ENCODE results near the gene CTNNA1.

CTNNA1 gene

DNA sequence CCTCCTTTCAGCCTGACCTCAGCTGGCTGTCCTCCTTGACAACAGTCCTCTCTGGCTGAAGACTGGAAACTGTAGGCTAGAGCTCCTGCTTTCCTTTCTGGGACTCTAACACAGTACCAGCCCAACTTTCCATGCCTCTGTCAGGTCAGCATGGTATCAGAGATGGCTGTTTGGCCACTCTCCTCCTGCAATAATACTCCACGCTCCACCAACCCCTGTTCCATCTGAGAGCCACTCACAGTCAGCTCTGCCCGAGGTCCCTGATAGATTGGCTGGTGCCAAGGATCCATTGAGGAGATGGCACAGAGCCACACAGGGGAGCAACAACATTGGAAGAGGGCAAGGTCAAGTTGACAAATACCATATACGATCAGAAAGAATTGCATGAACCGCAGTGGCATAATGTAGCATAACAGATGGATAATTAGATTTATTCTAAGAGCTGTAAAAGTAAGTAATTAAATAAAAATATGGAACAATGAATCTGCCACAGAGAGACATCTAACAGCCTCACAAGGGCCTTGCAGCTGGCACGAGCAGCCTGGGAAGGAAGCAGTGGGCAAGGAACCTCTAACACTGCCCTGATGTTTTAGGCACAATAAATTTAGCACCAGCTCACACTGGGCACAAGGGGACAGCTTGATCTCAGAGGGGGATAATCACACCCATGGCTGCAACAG, 216.2 kb downstream of the CTNNA1 start:
- no peak for DNase-seq

DNA sequence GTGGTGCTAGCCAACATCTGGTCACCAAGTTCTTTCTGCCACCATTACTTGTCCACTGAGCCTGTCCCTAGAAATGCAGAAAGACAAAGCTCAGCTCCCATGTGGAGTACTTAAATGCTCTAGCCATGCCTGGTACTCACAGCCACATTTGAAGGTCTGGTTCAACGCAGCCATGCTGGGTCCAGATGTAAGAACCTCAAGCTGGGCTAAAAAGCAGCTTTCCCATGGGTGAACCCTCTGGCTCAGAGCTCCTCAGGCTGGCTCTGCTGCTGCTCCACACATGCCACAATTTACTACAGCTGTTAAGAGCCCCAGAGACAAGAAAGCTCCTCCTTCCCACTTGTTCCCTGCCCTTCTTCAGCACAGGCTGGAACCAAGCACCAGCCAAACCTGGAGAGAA, 219.0 kb downstream of the CTNNA1 start:
- no peak for DNase-seq

- DNase-seq = no peak
These were observed 219.6 kb downstream of the CTNNA1 start for GRCh38 chr5:138972836-138973235.

- no peak for DNase-seq
These were observed 221.2 kb downstream of the CTNNA1 start for GRCh38 chr5:138974227-138975063.

GRCh38 chr5:138975098-138975847, 222.0 kb downstream of the CTNNA1 start:
- DNase-seq = peak in 1 of 4 experiments; percentile 11

- no peak for DNase-seq
These were observed 224.9 kb downstream of the CTNNA1 start for GRCh38 chr5:138978080-138978479.

DNA sequence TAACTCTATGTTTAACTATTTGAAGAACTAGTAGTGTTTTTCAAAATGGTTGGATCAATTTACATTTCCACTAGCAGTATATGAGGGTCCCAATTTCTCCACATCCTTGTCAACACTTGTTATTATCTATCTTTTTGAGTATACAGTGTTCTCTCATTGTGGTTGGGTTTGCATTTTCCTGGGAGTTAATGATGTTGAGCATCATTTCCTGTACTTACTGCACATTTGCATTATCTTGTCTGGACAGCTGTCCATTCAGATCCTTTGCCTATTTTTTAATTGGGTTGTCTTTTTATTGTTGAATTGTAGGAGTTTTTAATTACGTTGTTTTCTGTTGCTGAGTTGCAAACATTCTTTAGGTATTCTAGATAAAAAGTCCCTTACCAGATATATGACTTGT, 225.4 kb downstream of the CTNNA1 start:
- no peak for DNase-seq

DNA sequence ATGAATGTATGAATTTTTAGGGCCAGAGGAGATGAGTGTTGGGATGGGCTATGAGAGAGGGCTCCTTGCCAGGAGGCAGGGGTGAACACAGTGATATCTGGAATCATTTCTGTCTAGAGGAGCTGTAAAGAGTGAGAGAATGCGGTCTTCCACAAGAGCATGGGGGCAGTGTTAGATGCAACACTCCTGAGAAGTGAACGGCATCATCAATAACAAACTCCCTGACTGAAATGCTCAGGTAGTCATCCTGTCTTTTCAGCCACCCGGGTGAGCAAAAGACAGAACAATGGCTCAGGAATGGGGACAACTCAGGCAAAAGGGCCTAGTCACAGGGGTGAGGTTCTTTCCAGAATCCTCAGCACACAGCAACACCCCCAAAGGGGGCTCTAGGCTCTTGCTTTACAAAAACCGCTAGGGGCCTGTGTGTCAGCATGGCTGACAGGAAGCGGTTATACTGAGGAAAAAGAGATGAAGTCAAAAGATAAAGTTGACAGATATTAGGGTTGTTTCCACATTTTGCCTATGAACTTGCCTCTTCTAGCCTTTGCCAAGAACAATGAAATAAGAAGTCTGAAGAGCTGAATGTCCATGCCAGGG, 226.6 kb downstream of the CTNNA1 start:
- DNase-seq = no peak

- DNase-seq = no peak
These were observed 227.2 kb downstream of the CTNNA1 start for GRCh38 chr5:138980441-138980840.

DNA sequence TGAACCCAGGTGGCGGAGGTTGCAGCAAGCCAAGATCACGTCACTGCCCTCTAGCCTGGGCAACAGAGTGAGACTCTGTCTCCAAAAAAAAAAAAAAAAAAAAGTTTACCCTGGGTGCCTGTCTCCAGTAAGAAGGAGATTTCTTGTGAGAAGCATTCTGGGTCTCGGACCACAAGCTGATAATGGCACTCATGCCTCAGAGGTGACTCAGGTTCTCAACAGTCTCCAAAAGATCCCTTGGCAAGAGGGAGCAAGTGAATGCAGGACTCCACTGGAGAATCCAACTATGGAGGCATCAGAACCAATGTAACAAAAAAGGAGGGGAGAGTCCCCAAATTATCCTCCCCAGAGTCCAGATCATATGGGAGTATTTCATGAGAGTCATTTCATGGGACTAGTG, 227.9 kb downstream of the CTNNA1 start:
- DNase-seq = no peak

DNA sequence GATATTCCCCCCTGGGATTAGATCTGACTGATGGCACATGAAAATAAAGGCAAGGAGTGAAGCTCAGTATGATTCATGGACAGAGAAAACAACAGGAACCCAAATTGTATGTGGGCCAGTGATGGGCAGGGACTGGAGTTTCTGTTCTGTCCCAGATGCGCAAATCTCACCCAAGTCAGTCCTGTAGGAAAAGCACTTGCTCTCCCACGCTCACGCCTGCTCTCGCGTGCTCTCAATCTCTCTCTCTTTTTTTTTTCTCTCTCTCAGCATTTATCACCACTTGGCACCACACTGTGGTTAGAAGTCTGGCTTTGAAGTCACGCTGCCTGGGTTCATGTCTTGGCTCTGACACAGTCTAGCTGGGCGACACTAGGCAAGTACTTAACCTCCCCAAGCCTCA, 228.4 kb downstream of the CTNNA1 start:
- no peak for DNase-seq

- DNase-seq = no peak
These were observed 230.8 kb downstream of the CTNNA1 start for GRCh38 chr5:138983984-138984383.

All from suppressor macrophage (primary cell).